NCI-H446 (cell line): ENCODE measurements around the gene CACNG4.

ENCODE experiments used
- DNase-seq, 2 experiments: peaks; one replicate each; lab custom pipeline; 2025; lab: John Stamatoyannopoulos, UW

CACNG4 gene

DNA sequence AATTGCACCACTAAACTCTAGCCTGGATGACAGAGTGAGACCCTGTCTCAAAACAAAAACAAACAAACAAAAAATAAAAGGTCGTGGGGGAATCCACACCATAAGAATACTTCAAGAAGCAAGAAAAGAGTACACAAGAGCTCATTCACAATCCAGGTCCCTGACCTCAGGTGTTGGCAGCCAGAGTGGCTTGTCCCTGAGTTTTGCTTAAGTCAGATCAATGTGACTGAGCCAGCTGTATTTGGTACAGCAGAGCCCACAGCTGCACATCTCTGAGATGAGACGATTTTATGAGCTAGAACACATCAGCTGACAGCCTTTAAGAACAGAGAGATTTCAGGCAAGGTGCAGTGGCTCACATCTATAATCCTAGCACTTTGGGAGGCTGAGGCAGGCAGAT lies 102.2 kb downstream of the CACNG4 start:
- no peak for DNase-seq

DNA sequence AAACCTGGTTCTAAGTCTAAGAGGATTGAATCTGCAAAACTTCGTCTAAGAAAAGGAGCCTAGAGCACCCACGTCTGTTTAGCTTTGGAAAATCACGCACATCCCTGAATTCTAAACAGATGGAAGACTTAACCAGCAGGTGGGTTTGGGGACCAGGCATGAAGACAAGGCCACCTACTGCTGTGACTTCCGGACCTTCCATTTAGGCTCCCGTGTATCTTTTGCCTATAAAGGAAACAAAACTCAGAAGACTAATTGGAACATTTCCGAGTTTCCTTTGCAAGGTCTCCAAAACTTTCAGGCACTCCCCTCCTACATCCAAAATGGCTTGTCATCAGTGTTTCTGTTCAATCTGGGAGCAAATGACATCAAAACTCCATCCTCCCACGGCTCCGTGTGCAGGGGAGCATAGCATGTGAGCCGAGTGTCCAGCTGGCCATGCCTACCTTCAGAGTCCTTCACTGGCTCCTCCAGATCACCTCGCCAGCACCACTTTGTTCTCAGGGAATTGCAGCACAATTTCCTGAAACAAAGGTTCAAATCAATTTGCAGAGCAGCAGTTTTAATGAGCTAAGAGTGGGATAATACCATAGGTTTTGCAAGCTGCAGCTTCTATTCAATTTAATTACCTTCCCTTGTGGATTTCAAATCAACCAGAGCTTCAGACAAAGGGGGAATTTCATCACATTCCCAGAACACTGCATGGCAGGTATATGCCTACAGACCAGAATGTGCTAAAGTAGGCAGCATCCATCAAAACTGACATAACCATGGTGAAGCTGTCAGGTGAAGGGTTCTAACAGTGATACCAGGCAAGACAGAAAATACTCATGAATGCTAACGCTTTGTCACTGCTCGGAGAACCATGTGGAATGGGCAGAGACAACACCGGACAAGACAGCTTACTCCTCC lies 103.3 kb downstream of the CACNG4 start:
- no peak for DNase-seq

DNA sequence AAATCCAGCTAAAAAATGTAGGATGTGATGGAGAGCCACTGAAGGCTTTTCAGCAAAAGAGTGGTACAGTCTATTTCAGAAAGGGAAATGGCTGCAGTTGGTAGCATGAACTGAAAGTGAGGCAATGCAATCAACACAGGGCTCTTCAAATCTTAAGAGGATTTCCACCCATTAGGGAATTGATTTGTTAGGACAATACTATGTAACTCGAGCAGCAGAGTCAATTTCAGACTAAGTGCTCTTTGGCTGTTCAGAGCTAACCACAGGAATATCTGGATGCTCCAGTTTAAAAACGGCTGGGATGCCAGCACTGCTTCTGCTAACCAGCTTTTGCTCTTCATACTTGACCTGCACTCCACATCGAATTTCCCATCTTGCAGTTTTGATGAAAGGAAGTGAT lies 104.5 kb downstream of the CACNG4 start:
- DNase-seq: no peak

DNA sequence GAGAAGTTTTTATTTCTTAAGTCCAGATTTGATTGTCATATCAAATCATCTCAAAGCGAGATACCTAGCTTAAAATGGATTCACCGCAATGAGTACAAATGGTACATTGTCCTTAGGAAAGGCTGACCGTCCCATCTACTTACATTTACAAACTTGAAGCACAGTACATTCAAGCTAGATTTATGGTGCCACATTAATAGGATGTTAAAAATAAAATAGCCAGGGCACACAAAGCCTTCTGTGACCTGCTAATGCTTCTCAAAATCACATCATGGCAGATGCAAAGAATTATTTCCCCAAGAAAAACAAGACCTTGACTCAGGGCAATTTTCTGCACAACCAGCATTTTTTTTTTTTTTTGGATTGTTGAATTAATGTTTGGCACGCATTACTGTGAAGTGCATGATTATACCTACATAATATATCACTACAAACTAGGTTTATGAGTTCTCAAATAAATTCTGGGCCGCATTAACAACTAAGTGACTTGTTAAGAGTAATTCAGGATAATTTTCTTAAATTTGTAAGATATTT lies 105.2 kb downstream of the CACNG4 start:
- no peak for DNase-seq

DNA sequence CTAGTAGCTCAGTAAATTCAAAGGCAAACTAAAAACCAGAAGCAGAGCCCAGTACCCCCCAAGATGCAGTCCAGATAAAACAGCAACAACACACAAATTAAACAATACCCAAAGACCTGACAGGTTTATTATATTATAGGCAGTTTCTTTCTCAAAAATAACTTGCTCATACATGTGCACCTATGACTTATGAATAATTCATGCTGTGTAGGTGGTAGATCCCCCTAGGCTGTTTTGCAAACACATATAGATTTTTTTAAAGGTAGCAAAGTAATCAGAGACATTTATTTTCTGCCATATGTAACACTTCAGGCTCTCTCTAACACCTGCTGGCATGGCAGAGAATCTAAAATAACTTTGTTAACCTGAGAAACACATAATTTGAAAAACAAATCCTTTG lies 107.1 kb downstream of the CACNG4 start:
- no peak for DNase-seq

DNA sequence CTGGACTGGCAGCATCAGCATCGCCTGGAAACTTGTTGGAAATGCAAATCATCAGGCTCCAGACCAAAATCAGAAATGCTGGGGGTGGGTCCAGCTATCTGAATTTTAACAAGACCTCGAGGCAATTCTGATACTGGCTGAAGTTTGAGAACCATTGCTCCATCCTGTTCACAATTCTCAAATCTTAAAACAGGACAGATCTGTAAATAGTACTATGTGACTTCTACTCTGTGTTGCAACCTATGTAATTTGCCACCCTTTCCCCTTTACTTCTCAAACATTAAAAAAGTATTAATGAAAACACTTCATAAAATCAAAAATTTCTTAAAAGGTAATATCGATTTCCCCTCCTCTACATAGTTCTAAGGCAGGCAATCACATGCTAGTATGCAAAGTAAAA lies 108.4 kb downstream of the CACNG4 start:
- DNase-seq: no peak

DNA sequence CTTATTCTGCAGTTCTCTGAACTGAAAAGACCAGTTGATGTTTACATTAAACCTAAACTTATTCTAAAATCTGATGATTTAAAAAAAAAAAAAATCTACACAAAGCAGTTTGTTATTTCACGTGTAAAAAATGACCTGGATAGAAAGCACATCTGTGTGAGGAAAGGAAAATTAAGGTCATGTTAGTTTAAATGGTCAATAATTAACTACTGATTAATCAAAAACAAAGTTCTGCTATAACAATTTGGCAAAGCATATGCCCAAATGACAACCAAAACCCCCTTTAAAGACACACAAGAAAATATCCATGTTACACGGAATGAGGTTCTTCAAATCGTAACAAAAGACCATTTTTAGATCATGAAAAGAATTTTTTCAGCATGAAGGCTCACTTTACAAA lies 110.3 kb downstream of the CACNG4 start:
- no peak for DNase-seq

DNA sequence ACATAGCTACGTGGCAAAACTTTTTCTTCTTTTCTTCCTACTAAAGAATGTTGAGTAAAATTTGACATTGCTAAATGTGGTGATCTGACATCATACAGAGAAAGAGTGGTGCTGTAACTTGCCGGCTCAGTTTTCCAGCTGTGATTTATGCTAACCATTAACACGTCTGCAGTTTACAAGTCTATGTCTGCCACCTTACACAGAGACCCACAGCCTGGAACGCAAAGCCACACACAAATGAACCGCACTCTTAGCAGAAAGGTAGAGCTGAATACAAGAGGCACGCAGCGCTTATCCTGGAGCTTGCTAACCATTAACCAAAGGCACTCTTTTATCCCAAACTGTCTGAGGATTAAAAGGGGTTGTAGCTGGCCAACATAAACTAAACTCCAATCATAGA lies 111.8 kb downstream of the CACNG4 start:
- no peak for DNase-seq

DNA sequence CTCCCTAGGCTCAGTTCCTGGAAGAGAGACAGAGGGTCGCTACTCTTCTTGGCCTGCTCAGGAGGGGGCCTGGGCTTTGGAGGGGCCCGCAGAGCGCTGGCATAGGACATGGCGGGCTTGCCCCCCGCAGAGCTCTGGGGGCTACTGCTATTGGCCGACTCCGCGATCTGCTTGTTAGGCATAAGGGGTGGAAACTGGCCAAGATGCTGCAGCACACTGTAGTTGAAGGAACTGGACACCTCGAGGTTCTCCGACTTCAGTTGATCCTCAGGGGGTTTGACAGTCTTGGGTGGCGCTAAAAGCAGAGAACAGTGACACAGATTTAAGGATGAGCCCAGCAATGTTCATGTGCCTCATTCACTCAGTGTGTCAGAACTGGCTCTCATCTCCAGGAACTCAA lies 113.8 kb downstream of the CACNG4 start:
- no peak for DNase-seq

DNA sequence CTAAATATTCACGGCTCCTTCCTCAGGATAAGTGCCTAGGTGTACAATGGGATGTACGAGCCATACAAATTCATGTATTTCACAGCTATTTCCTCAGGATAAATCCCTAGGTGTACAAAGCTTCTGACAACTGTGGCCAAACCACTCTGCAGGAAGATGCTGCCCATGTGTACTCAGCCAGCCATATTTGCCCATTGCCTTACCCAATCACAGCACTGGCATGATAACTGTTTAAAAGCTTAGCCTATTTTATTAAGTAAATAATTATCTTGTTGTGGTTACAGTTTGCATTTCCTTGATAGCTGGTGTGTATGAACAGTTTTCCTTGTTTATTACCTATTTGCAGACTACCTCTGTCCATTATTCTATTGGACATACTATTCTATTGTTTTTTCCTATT lies 115.0 kb downstream of the CACNG4 start:
- no peak for DNase-seq

DNA sequence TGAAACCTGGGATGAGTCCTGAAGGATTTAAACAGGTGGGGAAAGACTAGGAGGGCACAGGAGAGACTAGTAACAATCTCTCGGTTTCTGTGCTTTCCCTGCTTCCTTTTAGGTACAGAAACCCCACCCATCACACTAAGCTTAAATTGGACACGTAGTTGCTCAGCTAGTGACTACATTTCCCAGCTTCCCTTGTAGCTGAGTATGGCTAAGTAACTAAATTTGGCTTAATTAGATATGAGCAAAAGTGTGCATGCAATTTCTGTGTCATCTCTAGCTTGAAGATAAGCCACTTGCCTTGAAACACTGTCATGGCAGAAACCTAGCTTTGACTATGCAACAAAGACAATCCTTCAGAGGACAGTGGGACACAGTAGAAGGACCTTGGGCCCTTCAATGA lies 116.3 kb downstream of the CACNG4 start:
- DNase-seq: no peak

DNA sequence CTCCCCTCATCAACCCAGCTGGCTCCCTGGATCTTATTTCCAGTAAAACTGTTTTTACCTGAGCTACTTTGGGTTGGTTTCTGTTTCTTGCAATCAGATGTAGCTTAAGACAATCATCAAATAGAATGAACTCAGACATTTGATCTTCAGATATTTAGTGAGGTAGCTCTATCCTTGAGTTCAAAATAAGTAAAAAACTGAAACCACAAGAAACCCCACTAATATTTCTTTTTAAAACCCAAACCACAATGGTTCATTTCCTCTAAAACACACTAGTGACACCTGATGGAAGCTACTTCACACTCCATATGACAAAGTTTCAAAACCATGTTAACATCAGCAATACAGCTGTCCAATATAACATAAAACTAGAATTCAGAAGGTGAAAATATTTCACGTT lies 117.6 kb downstream of the CACNG4 start:
- no peak for DNase-seq
